Pancreas (tissue), 10 donors: ENCODE results near the gene NPHP1. TPM values are rescaled to one million over a fixed set of nuclear protein-coding genes. Genes with fewer than 3 reads are reported as not detected.
"Not testable (repeated sequence)": the region's sequence is repeated elsewhere in the genome, so short reads cannot be mapped to it uniquely, and the experiment has no call there.

Source experiments
- ATAC-seq, 4 donors: fragments of 200-7000 bp; cut with Tn5 transposase; one replicate each; pipeline versions ENCODE4 v1.8.0 to v1.9.1; 2020; ENCODE audit warnings: mild to moderate bottlenecking in 4 of 4, moderate library complexity in 4 of 4
- DNase-seq, 6 donors: peaks; one replicate each; pipeline ENCODE4 v3.0.0-alpha.2; 2020
- FAIRE-seq: peaks from 2 replicates; lab custom pipeline; 2012; peaks lifted over from hg19 to GRCh38; lab: Jason Lieb, UNC
- H3K27ac ChIP-seq, 4 donors: fragments of 200-600 bp; sonication (generic); 1 replicate in 3 of 4; 2 replicates in 1 of 4; pipeline versions ENCODE4 v1.5.0 to v1.8.0; 2020
- H3K27me3 ChIP-seq, 4 donors: fragments of 200-600 bp; one replicate each; pipeline ENCODE4 v1.8.0; 2021
- H3K36me3 ChIP-seq, 3 donors: fragments of 200-600 bp; sonication (generic) in 1 of 3; one replicate each; pipeline versions ENCODE4 v1.5.0 to v1.8.0; 2020 to 2021
- H3K4me1 ChIP-seq, 3 donors: fragments of 200-600 bp; one replicate each; pipeline ENCODE4 v1.8.0; 2021
- H3K4me3 ChIP-seq, 4 donors: fragments of 200-600 bp; sonication (generic) in 2 of 4; one replicate each; pipeline versions ENCODE4 v1.5.0 to v1.8.0; 2020 to 2021
- H3K9me3 ChIP-seq, 4 donors: fragments of 200-600 bp; one replicate each; pipeline ENCODE4 v1.8.0; 2021
- WGBS, 2 donors: extraction: QIAGEN DNeasy Blood & Tissue Kit; methylation state at CpG; one replicate each; pipeline ENCODE4 v1.1.7; 2013; 5-methylcytosine and 5-hydroxymethylcytosine counted together
- intact Hi-C, 3 donors: fragments of 100-400 bp; cut with DNase I; formaldehyde crosslinking; loops; one replicate each; pipeline versions ENCODE4 v1.11.1 to v1.14.2; 2022
- microRNA-seq, 2 donors: library from miRNA; unstranded; fragments of <30 nt; microRNA quantifications; one replicate each; pipeline versions ENCODE4 to v1.1.0, GENCODE V29; 2019 to 2020
- polyA plus RNA-seq, 2 donors: library from polyadenylated mRNA; stranded (reverse); fragments of 200-250 nt; gene quantifications; one replicate each; pipeline ENCODE4 v1.2.3, GENCODE V29; 2013
- total RNA-seq, 6 donors: library from RNA; stranded (reverse); fragmentation: NEBNext Ultra II Directional in 4 of 6; extraction: Animal tissue kit (Norgen Biotek cat#: 25700) in 4 of 6; gene quantifications; one replicate each; pipeline versions ENCODE4 v1.2.1 to v1.2.4, GENCODE V29; 2021 to 2023
- donor health status: healthy with polysubstance abuse.
- donor health status: DM: no; HTN: no; CAD: no; lungs with moderate emphysema.
- donor health status: DM: no; HTN: no; CAD: no.
- donor health status: control.
- donor health status: control.
- donor health status: Bipolar disorder and iron deficiency.
- donor health status: DM: yes; HTN: yes; CAD: no.
- donor health status: DM: no; HTN: no; CAD: no.
- donor health status: DM: no; HTN: no; CAD: no.
- donor health status: DM: yes; HTN: yes; CAD: no.

NPHP1 gene
- total and polyA plus RNA-seq, 8 donors: 1.2 to 9.2 (median 2.5) TPM

- FAIRE-seq, H3K4me3 ChIP-seq, H3K27ac ChIP-seq, H3K36me3 ChIP-seq, H3K4me1 ChIP-seq, DNase-seq, H3K27me3 ChIP-seq, intact Hi-C loops, H3K9me3 ChIP-seq: not testable (repeated sequence)
- no CpG with 5 or more reads among the region's 2 CpGs for WGBS, 2 donors
- peak in 1 of 4 donors; percentile 46 for ATAC-seq
Measured at GRCh38 chr2:110083757-110084156, 121.1 kb downstream of the NPHP1 start.

- ATAC-seq, intact Hi-C loops, FAIRE-seq, DNase-seq, H3K36me3 ChIP-seq, H3K27me3 ChIP-seq, H3K4me3 ChIP-seq, H3K4me1 ChIP-seq, H3K9me3 ChIP-seq, H3K27ac ChIP-seq: not testable (repeated sequence)
- no CpG with 5 or more reads among the region's 8 CpGs for WGBS, 2 donors
Measured at GRCh38 chr2:110083162-110083561, 121.7 kb downstream of the NPHP1 start.

GRCh38 chr2:110078104-110078503 is 126.7 kb downstream of the NPHP1 start:
- 17% methylated on average over 1 of the region's 4 CpGs; no CpG with 5 or more reads in 1 of the 2 donors for WGBS, 2 donors
- H3K4me1 ChIP-seq, intact Hi-C loops, FAIRE-seq, ATAC-seq, H3K9me3 ChIP-seq, H3K36me3 ChIP-seq, H3K4me3 ChIP-seq, H3K27me3 ChIP-seq, H3K27ac ChIP-seq, DNase-seq: not testable (repeated sequence)

- H3K36me3 ChIP-seq, DNase-seq, intact Hi-C loops, H3K27me3 ChIP-seq, H3K9me3 ChIP-seq, H3K4me3 ChIP-seq, ATAC-seq, H3K27ac ChIP-seq, FAIRE-seq, H3K4me1 ChIP-seq: not testable (repeated sequence)
- WGBS, 2 donors: 53 to 62% methylated on average over 2 of the region's 4 CpGs
Measured at GRCh38 chr2:110075896-110076295, 128.9 kb downstream of the NPHP1 start.

Small RNAs within 50 kb of the gene (microRNA-seq; reads per million reads assigned to microRNA genes)
- gene MIR4436B1: 0 reads per million in 2 donors

Other genes with a start within 250 kb of the NPHP1 start
- 10 to 100 TPM in 2 of 6 donors, 1 to 10 TPM in 4; 2.4 to 12.9 (median 4.3) TPM for gene MALL, start 89.2 kb downstream of the NPHP1 start, total RNA-seq
- gene MALL, start 89.2 kb downstream of the NPHP1 start, polyA plus RNA-seq: 1 to 10 TPM; 2.5 to 4.2 TPM
- 10 to 100 TPM in 5 of 6 donors, 1 to 10 TPM in 1; 6.8 to 26.5 (median 25.8) TPM for gene MTLN, start 7.5 kb upstream of the NPHP1 start, total RNA-seq
- gene MTLN, start 7.5 kb upstream of the NPHP1 start, polyA plus RNA-seq: 100 to 1,000 TPM in 1 of 2 donors, 10 to 100 TPM in 1; 75.8 to 134 TPM